ENCODE data around the gene PBRM1. TPM values are rescaled to one million over a fixed set of nuclear protein-coding genes. Genes with fewer than 3 reads are reported as not detected.

PBRM1 gene
- total RNA-seq, 3 donors from 2014 or later (not counting 1 experiment from before 2014, with no cell fraction given), result 70.2 to 79.7 (median 76.6) TPM

DNA sequence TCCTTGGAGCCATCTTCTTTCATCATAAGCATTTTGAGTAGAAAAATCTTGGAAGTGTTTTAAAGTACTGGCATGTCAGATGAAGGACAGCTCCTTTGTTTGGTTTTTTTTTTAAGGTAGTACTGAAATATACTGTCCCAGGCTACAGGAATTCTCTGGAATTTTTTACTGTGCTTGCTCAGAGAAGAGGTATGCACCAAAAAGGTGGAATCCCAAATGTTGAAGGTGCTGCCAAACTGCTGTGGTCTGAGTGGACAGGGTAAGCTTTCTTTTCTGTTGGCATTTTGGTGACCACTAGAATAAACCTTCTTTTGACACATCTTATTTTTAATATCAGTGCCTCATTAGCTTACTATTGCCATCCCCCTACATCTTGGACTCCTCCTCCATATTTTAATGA is 7.4 kb upstream of the PBRM1 start:
- H3K9me3 Mint-ChIP-seq, result no peaks in the 10 kb centered on the region
- Histone ChIP-seq H3K4me1 (ENCODE audit: control insufficient read depth, insufficient read depth, low read length) (peaks cover 7% of the 10 kb centered on the region), H3K36me3 (ENCODE audit: control insufficient read depth, insufficient read depth, low read length) (peaks cover 83% of the 10 kb centered on the region), H3K27me3 (ENCODE audit: control insufficient read depth, insufficient read depth, low read length) (no peaks in the 10 kb centered on the region), H3K9me3 (ENCODE audit: control insufficient read depth, insufficient read depth, low read length) (no peaks in the 10 kb centered on the region), H3K4me3 (ENCODE audit: low read length) (no peak overlapping the region), H3K27ac (ENCODE audit: low read length) (no peak overlapping the region)
- peaks cover 18 to 19% of the 10 kb centered on the region in 2 donors for H3K4me1 Mint-ChIP-seq
- intact Hi-C loops (cut with micrococcal nuclease), result no loop called here
- H3K4me3 Mint-ChIP-seq, result no peak overlapping the region
- TF ChIP-seq, protein P1, sequence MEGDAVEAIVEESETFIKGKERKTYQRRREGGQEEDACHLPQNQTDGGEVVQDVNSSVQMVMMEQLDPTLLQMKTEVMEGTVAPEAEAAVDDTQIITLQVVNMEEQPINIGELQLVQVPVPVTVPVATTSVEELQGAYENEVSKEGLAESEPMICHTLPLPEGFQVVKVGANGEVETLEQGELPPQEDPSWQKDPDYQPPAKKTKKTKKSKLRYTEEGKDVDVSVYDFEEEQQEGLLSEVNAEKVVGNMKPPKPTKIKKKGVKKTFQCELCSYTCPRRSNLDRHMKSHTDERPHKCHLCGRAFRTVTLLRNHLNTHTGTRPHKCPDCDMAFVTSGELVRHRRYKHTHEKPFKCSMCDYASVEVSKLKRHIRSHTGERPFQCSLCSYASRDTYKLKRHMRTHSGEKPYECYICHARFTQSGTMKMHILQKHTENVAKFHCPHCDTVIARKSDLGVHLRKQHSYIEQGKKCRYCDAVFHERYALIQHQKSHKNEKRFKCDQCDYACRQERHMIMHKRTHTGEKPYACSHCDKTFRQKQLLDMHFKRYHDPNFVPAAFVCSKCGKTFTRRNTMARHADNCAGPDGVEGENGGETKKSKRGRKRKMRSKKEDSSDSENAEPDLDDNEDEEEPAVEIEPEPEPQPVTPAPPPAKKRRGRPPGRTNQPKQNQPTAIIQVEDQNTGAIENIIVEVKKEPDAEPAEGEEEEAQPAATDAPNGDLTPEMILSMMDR (IDR thresholded peaks at IDR 0.05), result no peak
- no peaks in the 10 kb centered on the region for H3K27me3 Mint-ChIP-seq (ENCODE audit: low read depth in 2 of 2)
- DNase-seq (no peak), ATAC-seq (no peak)
- peaks cover 49% of the 10 kb centered on the region for H3K36me3 Mint-ChIP-seq
- peak overlapping the region; percentile 25 to 37 for H3K27ac Mint-ChIP-seq

DNA sequence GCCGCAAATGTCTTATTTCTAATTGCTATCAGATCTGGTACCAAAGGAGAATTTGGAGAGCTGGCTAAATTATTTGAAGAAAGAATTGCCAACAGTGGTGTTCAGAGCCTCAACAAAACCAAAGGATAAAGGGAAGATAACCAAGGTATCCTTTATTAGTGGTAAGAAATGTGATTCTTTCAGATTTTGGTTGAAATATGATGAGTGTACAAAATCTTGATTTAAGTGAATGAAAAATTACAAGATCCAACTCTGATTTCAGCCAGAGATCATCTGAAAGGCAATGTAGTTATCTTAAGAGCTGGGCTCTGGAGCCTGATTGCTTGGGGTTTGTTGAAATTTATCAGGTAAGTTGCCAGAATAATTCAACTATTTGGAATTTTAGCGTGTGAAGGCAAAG is 4.8 kb upstream of the PBRM1 start:
- intact Hi-C loops (cut with micrococcal nuclease), result no loop called here
- Histone ChIP-seq H3K27me3 (ENCODE audit: control insufficient read depth, insufficient read depth, low read length) (no peaks in the 10 kb centered on the region), H3K4me3 (ENCODE audit: low read length) (no peak overlapping the region), H3K4me1 (ENCODE audit: control insufficient read depth, insufficient read depth, low read length) (peaks cover 7% of the 10 kb centered on the region), H3K27ac (ENCODE audit: low read length) (no peak overlapping the region), H3K36me3 (ENCODE audit: control insufficient read depth, insufficient read depth, low read length) (peaks cover 80% of the 10 kb centered on the region), H3K9me3 (ENCODE audit: control insufficient read depth, insufficient read depth, low read length) (no peaks in the 10 kb centered on the region)
- WGBS (ENCODE audit: insufficient coverage), result 98% methylated on average over 2 of the region's 2 CpGs
- Mint-ChIP-seq H3K4me1 (peaks cover 16 to 19% of the 10 kb centered on the region in 2 donors), H3K36me3 (peaks cover 47% of the 10 kb centered on the region), H3K27ac (peak overlapping the region; percentile 41 to 48), H3K9me3 (no peaks in the 10 kb centered on the region), H3K27me3 (ENCODE audit: low read depth in 2 of 2) (no peaks in the 10 kb centered on the region), H3K4me3 (no peak overlapping the region)
- ATAC-seq (no peak), DNase-seq (no peak)
- TF ChIP-seq, protein P1 (IDR thresholded peaks at IDR 0.05), result no peak

DNA sequence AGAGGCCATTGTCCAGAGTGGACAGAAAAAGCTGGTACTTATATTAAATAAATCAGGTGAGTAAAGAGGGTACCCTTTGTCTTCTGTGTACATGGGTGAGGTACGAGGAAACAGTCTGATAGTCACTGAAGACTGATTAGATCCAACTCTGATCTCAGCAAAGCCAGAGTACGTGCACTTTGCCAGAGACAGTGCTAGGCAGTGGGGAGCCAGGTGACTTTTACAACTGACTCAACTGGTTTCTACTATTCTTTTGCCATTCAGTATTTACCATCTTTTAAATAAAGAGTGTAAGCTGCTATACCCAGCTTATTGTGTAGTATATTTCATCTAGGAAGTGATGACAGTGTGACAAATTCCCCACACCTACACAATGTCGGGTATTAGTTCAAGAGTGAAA is 3.4 kb upstream of the PBRM1 start:
- peaks cover 66% of the 10 kb centered on the region for H3K36me3 ChIP-seq (ENCODE audit: control insufficient read depth, insufficient read depth, low read length)
- no peaks in the 10 kb centered on the region for H3K9me3 ChIP-seq (ENCODE audit: control insufficient read depth, insufficient read depth, low read length)
- no peak for ATAC-seq
- H3K27me3 ChIP-seq (ENCODE audit: control insufficient read depth, insufficient read depth, low read length), result no peaks in the 10 kb centered on the region
- Mint-ChIP-seq H3K4me1 (peaks cover 23 to 30% of the 10 kb centered on the region in 2 donors), H3K4me3 (no peak overlapping the region), H3K27ac (peak overlapping the region; percentile 24 to 65), H3K27me3 (ENCODE audit: low read depth in 2 of 2) (no peaks in the 10 kb centered on the region), H3K9me3 (no peaks in the 10 kb centered on the region), H3K36me3 (peaks cover 37% of the 10 kb centered on the region)
- no peak overlapping the region for H3K4me3 ChIP-seq (ENCODE audit: low read length)
- no peak overlapping the region for H3K27ac ChIP-seq (ENCODE audit: low read length)
- WGBS (ENCODE audit: insufficient coverage), result 95% methylated on average over 2 of the region's 3 CpGs
- intact Hi-C loops (cut with micrococcal nuclease), result no loop called here
- peaks cover 7% of the 10 kb centered on the region for H3K4me1 ChIP-seq (ENCODE audit: control insufficient read depth, insufficient read depth, low read length)
- TF ChIP-seq, protein P1 (IDR thresholded peaks at IDR 0.05), result no peak
- DNase-seq, result no peak

DNA sequence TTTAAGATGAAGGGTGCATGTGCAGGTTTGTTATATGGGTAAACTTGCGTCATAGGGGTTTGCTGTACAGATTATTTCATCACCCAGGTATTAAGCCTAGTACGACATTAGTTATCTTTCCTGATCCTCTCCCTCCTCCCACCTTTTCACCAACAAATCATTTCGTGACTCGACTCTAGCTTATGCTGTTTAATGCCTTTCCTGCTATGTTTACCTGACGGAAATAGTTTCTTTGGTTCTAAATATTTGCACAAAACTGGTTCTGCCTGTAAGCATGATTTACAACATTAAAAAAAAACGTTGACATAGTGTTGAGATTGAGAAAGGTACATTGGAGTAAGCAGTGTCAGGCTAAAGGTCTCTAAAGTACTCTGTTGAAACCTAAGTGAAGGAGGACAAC is 2.6 kb upstream of the PBRM1 start:
- H3K4me1 ChIP-seq (ENCODE audit: control insufficient read depth, insufficient read depth, low read length), result peaks cover 10% of the 10 kb centered on the region
- no peak for DNase-seq
- Mint-ChIP-seq H3K27ac (peak overlapping the region; percentile 24 to 65), H3K36me3 (peaks cover 29% of the 10 kb centered on the region), H3K27me3 (ENCODE audit: low read depth in 2 of 2) (no peaks in the 10 kb centered on the region), H3K9me3 (no peaks in the 10 kb centered on the region), H3K4me1 (peaks cover 18 to 24% of the 10 kb centered on the region in 2 donors), H3K4me3 (no peak overlapping the region)
- intact Hi-C loops (cut with micrococcal nuclease), result no loop called here
- no peak overlapping the region for H3K4me3 ChIP-seq (ENCODE audit: low read length)
- 88% methylated on average over 6 of the region's 6 CpGs for WGBS (ENCODE audit: insufficient coverage)
- no peak for ATAC-seq
- no peaks in the 10 kb centered on the region for H3K9me3 ChIP-seq (ENCODE audit: control insufficient read depth, insufficient read depth, low read length)
- H3K27me3 ChIP-seq (ENCODE audit: control insufficient read depth, insufficient read depth, low read length), result no peaks in the 10 kb centered on the region
- TF ChIP-seq, protein P1 (IDR thresholded peaks at IDR 0.05), result no peak
- peaks cover 58% of the 10 kb centered on the region for H3K36me3 ChIP-seq (ENCODE audit: control insufficient read depth, insufficient read depth, low read length)
- H3K27ac ChIP-seq (ENCODE audit: low read length), result no peak overlapping the region

All from natural killer cell (primary cell).